B cell (primary cell): ENCODE measurements around the gene EBF3. TPM values are rescaled to one million over a fixed set of nuclear protein-coding genes. Genes with fewer than 3 reads are reported as not detected.

Experiments
- ATAC-seq: fragments of 200-7000 bp; cut with Tn5 transposase; one replicate; pipeline ENCODE4 v1.10.0; 2021; ENCODE audit warnings: low read depth, mild to moderate bottlenecking, moderate number of reproducible peaks, moderate library complexity
- CTCF ChIA-PET: fragments of 350-600 bp; sonication (Branson Sonifier 250); formaldehyde crosslinking; loops from one replicate; lab custom pipeline; 2021; ENCODE audit warnings: antibody characterized with exemption, inconsistent platforms; lab: Charles Lee
- POLR2A ChIA-PET: fragments of 350-600 bp; sonication (Branson Sonifier 250); formaldehyde crosslinking; loops from one replicate; lab custom pipeline; 2021; ENCODE audit warnings: antibody characterized with exemption; lab: Charles Lee
- DNase-seq: peaks from one replicate; pipeline ENCODE4 v3.0.0; 2013
- H2AFZ ChIP-seq: 2 replicates; pipeline ENCODE4 v1.6.1; 2012; ENCODE audit warnings: mild to moderate bottlenecking, low read depth, low read length; ENCODE audit not compliant: insufficient read depth, poor library complexity, severe bottlenecking
- H3K27ac ChIP-seq, 2 donors: 1 replicate in 1 of 2; 2 replicates in 1 of 2; pipeline ENCODE4 v1.5.1; 2012 to 2013; ENCODE audit warnings: low read length in 2 of 2, mild to moderate bottlenecking in 2 of 2, moderate library complexity in 1 of 2
- H3K27me3 ChIP-seq, 4 experiments: fragments of 200-600 bp in 1 of 4; sonication (generic) in 1 of 4; replicated peaks in 1 of 4; 1 replicate in 2 of 4; 2 replicates in 2 of 4; pipeline versions ENCODE4 v1.6.1 to v1.7.0; 2013 to 2016; ENCODE audit warnings: low read length in 3 of 4, mild to moderate bottlenecking in 2 of 4, mixed read lengths in 1 of 4, moderate library complexity in 1 of 4; ENCODE audit not compliant: insufficient read depth in 4 of 4, control insufficient read depth in 3 of 4; ENCODE audit errors: control extremely low read depth in 1 of 4
- H3K36me3 ChIP-seq, 2 experiments: replicated peaks in 1 of 2; 1 replicate in 1 of 2; 2 replicates in 1 of 2; pipeline versions ENCODE4 v1.6.1 to v1.7.1; 2013; ENCODE audit warnings: low read length in 1 of 2; ENCODE audit not compliant: insufficient read depth in 2 of 2, control insufficient read depth in 1 of 2; ENCODE audit errors: control extremely low read depth in 1 of 2, extremely low read depth in 1 of 2
- H3K4me1 ChIP-seq, 2 donors: fragments of 200-600 bp in 1 of 2; sonication (generic) in 1 of 2; 1 replicate in 1 of 2; 2 replicates in 1 of 2; pipeline versions ENCODE4 v1.5.1 to v1.6.1; 2013 to 2017; ENCODE audit warnings: low read length in 2 of 2; ENCODE audit not compliant: control insufficient read depth in 2 of 2, insufficient read depth in 2 of 2
- H3K4me2 ChIP-seq: replicated peaks from 2 replicates; pipeline ENCODE3; 2012; ENCODE audit warnings: mild to moderate bottlenecking, low read depth, low read length; ENCODE audit not compliant: poor library complexity, severe bottlenecking
- H3K4me3 ChIP-seq, 5 experiments: fragments of 200-600 bp in 1 of 5; sonication (generic) in 1 of 5; 1 replicate in 3 of 5; 2 replicates in 2 of 5; pipeline versions ENCODE4 v1.5.1 to v1.7.0; 2011 to 2016; ENCODE audit warnings: low read length in 4 of 5, mild to moderate bottlenecking in 4 of 5, low read depth in 2 of 5, control low read depth in 1 of 5, moderate library complexity in 1 of 5; ENCODE audit not compliant: insufficient read depth in 1 of 5; ENCODE audit errors: control extremely low read depth in 1 of 5, extremely low read depth in 1 of 5
- H3K79me2 ChIP-seq: fragments of 200-600 bp; sonication (generic); one replicate; pipeline ENCODE4 v1.6.0; 2016; ENCODE audit warnings: low read length; ENCODE audit not compliant: control insufficient read depth, insufficient read depth
- H3K9ac ChIP-seq: fragments of 200-600 bp; sonication (generic); 2 replicates; pipeline ENCODE4 v1.6.1; 2017; ENCODE audit warnings: mild to moderate bottlenecking, low read length, moderate library complexity
- H3K9me3 ChIP-seq, 3 donors: one replicate each; pipeline versions ENCODE4 v1.6.1 to v1.7.1; 2013; ENCODE audit warnings: low read length in 2 of 3; ENCODE audit not compliant: control insufficient read depth in 2 of 3, insufficient read depth in 1 of 3; ENCODE audit errors: control extremely low read depth in 1 of 3
- H4K20me1 ChIP-seq: 2 replicates; pipeline ENCODE4 v1.6.0; 2012; ENCODE audit warnings: mild to moderate bottlenecking, low read length; ENCODE audit not compliant: insufficient read depth, control insufficient read depth, poor library complexity, severe bottlenecking
- H3K27ac Mint-ChIP-seq: one replicate; pipeline ENCODE4 v1.8.0; 2021; ENCODE audit warnings: mixed read lengths
- H3K27me3 Mint-ChIP-seq: one replicate; pipeline ENCODE4 v1.8.0; 2021; ENCODE audit warnings: mixed read lengths
- H3K4me1 Mint-ChIP-seq: one replicate; pipeline ENCODE4 v1.8.0; 2021; ENCODE audit warnings: mixed read lengths
- H3K4me3 Mint-ChIP-seq: one replicate; pipeline ENCODE4 v1.8.0; 2021; ENCODE audit warnings: mixed read lengths
- H3K9me3 Mint-ChIP-seq: one replicate; pipeline ENCODE4 v1.8.0; 2022; ENCODE audit warnings: mixed read lengths; ENCODE audit not compliant: insufficient read depth
- EZH2 ChIP-seq: IDR thresholded peaks from 2 replicates; pipeline ENCODE4 v1.6.1; 2012; ENCODE audit warnings: borderline replicate concordance, low read depth, mild to moderate bottlenecking, moderate library complexity, low read length; ENCODE audit not compliant: insufficient read depth, poor library complexity, severe bottlenecking
- WGBS: methylation state at CpG from one replicate; pipeline ENCODE4 v1.1.5; 2013; ENCODE audit warnings: missing lambda C conversion rate; ENCODE audit not compliant: insufficient coverage; 5-methylcytosine and 5-hydroxymethylcytosine counted together
- intact Hi-C: fragments of 100-400 bp; cut with micrococcal nuclease; formaldehyde crosslinking; loops from one replicate; pipeline ENCODE4 v1.10.0; 2022
- polyA plus RNA-seq: library from polyadenylated mRNA; depleted of rRNA; stranded (reverse); fragments of >200 nt; gene quantifications from 2 replicates; pipeline ENCODE4 v1.2.3, GENCODE V29; 2012
- total RNA-seq, 2 donors: library from RNA; stranded (reverse); fragments of 120-200 nt in 1 of 2; gene quantifications; 1 replicate in 1 of 2; 2 replicates in 1 of 2; pipeline versions ENCODE4 v1.2.3 to v1.2.4, GENCODE V29; 2013 to 2022
- TF ChIP-seq, protein P1 (sequence below): fragments of 200-600 bp; IDR thresholded peaks from one replicate; pipeline ENCODE4 v1.8.0; 2022; ENCODE audit warnings: antibody characterized with exemption, mild to moderate bottlenecking

Gene EBF3
- total and polyA plus RNA-seq, 2 donors (not counting 1 experiment from before 2014, with no cell fraction given), result not detected

GRCh38 chr10:129852829-129853561 lies 111.1 kb downstream of the EBF3 start:
- Histone ChIP-seq H3K36me3 (no peaks in the 10 kb centered on the region), H3K4me3 (no peak overlapping the region), H3K27me3 (peaks cover 0 to 3% (median 0%) of the 10 kb centered on the region in 4 experiments), H3K27ac (no peak overlapping the region), H3K9ac (no peak overlapping the region), H3K4me1 (no peaks in the 10 kb centered on the region), H3K9me3 (peaks cover 0 to 14% (median 0%) of the 10 kb centered on the region in 3 donors), H3K79me2 (no peaks in the 10 kb centered on the region), H2AFZ (no peak overlapping the region), H3K4me2 (no peak overlapping the region), H4K20me1 (no peaks in the 10 kb centered on the region)
- Mint-ChIP-seq H3K4me1 (no peaks in the 10 kb centered on the region), H3K27ac (no peak overlapping the region), H3K27me3 (no peaks in the 10 kb centered on the region), H3K9me3 (no peaks in the 10 kb centered on the region), H3K4me3 (no peak overlapping the region)
- 59% methylated on average over 10 of the region's 13 CpGs for WGBS
- ChIA-PET POLR2A (no interaction called here), CTCF (no interaction called here)
- intact Hi-C loops, result no loop called here
- TF ChIP-seq, protein P1, sequence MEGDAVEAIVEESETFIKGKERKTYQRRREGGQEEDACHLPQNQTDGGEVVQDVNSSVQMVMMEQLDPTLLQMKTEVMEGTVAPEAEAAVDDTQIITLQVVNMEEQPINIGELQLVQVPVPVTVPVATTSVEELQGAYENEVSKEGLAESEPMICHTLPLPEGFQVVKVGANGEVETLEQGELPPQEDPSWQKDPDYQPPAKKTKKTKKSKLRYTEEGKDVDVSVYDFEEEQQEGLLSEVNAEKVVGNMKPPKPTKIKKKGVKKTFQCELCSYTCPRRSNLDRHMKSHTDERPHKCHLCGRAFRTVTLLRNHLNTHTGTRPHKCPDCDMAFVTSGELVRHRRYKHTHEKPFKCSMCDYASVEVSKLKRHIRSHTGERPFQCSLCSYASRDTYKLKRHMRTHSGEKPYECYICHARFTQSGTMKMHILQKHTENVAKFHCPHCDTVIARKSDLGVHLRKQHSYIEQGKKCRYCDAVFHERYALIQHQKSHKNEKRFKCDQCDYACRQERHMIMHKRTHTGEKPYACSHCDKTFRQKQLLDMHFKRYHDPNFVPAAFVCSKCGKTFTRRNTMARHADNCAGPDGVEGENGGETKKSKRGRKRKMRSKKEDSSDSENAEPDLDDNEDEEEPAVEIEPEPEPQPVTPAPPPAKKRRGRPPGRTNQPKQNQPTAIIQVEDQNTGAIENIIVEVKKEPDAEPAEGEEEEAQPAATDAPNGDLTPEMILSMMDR, result no peak
- no peak for TF ChIP-seq EZH2
- ATAC-seq, result no peak
- DNase-seq, result no peak

DNA sequence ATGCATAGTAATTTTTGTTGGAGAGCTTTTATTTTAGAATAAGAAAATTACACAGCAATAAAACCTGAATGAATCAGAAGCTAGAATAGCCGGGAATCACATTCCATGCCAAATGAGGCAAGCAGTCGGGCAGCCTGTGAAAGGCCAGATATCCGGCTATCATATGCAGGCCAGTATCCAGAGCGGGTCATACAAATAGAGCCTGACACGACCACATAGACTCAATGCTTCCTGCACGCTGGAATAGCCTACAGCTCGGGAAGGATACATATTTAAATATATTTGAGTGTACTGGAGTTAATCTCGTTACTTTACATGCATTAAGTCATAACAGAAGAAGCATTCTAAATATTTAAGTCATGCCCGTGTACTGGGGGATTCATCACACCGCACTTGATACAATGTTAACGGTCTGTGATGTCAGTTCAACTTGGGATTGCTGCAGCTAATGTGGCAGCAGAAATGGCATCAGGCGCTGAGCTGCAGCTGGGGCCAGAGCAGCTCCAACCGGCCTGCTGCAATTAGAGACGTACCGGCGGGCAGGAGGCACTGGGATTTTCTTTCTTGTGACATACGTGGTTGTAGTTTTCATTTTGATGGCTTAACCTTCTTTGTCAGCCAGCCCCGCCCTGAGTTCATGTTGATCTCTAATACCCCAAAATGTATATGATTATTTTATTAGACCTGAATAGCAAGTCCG lies 112.0 kb downstream of the EBF3 start:
- Histone ChIP-seq H3K79me2 (no peaks in the 10 kb centered on the region), H4K20me1 (no peaks in the 10 kb centered on the region), H3K27me3 (peaks cover 0 to 3% (median 0%) of the 10 kb centered on the region in 4 experiments), H3K27ac (no peak overlapping the region), H3K4me1 (no peaks in the 10 kb centered on the region), H2AFZ (no peak overlapping the region), H3K4me3 (no peak overlapping the region), H3K4me2 (no peak overlapping the region), H3K9me3 (peaks cover 0 to 9% (median 0%) of the 10 kb centered on the region in 3 donors), H3K9ac (no peak overlapping the region), H3K36me3 (no peaks in the 10 kb centered on the region)
- no peaks in the 10 kb centered on the region for H3K9me3 Mint-ChIP-seq
- H3K27ac Mint-ChIP-seq, result no peak overlapping the region
- H3K4me1 Mint-ChIP-seq, result no peaks in the 10 kb centered on the region
- CTCF ChIA-PET, result no interaction called here
- no peaks in the 10 kb centered on the region for H3K27me3 Mint-ChIP-seq
- ATAC-seq (no peak), DNase-seq (no peak)
- POLR2A ChIA-PET, result no interaction called here
- WGBS, result 96% methylated on average over 12 of the region's 19 CpGs
- intact Hi-C loops, result no loop called here
- TF ChIP-seq, protein P1, result no peak
- no peak for TF ChIP-seq EZH2
- H3K4me3 Mint-ChIP-seq, result no peak overlapping the region
